ENCODE measurements around the gene SASH1. TPM values are rescaled to one million over a fixed set of nuclear protein-coding genes. Genes with fewer than 3 reads are reported as not detected.

Gene SASH1
- total RNA-seq, 1 donor from 2014 or later, result 1.6 TPM

DNA sequence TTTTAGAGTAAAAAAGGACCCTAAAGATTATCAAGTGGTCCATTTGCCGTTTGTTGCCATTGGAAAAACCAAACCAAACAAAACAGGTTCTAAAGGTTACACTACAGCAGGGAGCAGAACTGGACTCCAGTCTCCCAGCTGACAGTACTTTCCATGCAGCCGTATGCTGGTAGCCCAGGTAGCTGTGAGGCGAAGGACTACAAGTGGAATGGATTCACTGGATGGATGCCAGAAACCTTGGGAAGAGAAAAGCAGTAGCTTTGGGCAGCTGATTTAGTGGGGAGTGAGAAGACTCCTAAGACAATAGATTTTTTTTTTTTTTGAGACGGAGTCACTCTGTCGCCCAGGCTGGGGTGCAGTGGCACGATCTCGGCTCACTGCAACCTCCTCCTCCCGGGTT is 88.3 kb downstream of the SASH1 start:
- intact Hi-C loops (cut with micrococcal nuclease), result no loop called here

- intact Hi-C loops (cut with micrococcal nuclease), result no loop called here
Measured at GRCh38 chr6:148431413-148431812, 88.8 kb downstream of the SASH1 start.

DNA sequence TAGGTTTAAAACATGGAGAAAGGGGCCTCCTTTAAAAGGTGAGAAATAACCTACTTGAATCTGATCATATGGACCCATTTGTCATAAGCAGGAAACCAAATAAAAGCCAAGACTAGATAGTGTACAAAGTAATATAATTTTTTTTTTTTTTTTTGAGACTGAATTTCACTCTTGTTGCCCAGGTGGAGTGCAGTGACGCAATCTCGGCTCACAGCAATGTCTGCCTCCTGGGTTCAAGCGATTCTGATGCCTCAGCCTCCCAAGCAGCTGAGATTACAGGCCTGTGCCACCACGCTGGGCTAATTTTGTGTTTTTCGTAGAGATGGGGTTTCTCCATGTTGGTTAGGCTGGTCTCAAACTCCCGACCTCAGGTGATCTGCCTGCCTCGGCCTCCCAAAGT is 89.2 kb downstream of the SASH1 start:
- intact Hi-C loops (cut with micrococcal nuclease), result no loop called here

- intact Hi-C loops (cut with micrococcal nuclease), result no loop called here
Measured at GRCh38 chr6:148432462-148433195, 90.0 kb downstream of the SASH1 start.

- intact Hi-C loops (cut with micrococcal nuclease), result no loop called here
Measured at GRCh38 chr6:148435386-148435785, 92.7 kb downstream of the SASH1 start.

GRCh38 chr6:148436466-148436865 is 93.8 kb downstream of the SASH1 start:
- intact Hi-C loops (cut with micrococcal nuclease), result no loop called here

DNA sequence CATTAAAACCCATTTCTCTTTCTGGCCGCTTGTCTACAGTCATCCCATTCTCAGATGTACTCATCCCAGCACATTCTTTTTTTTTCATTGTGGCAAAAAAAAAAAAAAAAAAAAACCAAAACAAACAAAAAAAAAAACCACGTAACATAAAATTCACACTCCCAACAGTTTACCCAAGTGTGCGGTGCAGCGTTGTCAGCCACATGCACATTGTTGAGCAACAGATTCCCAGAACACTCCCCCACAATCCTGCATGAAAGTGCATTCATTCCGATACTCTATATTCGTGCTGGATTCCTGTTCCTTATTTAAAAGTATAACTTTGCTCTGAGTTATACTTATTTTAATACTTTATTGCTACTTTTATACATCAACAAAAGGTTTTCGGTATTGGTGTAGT is 96.0 kb downstream of the SASH1 start:
- intact Hi-C loops (cut with micrococcal nuclease), result no loop called here

DNA sequence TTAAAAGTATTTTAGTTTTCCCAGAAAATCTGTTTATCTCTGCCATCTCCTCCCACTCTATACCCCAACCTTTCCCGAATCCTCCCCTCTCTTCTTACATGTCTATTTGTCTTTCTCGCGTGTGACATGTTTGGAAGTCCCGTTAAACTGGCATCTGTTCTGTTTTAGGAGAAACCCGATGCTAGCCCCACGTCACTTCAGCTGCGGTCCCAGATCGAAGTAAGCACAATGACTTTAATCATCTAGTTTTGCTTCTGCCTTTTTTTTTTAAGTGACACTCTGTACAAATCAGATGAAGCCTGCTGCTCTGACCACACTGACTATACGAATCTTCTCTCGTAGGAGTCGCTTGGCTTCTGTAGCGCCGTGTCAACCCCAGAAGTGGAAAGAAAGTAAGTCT is 97.4 kb downstream of the SASH1 start:
- intact Hi-C loops (cut with micrococcal nuclease), result no loop called here

GRCh38 chr6:148440877-148441453 is 98.3 kb downstream of the SASH1 start:
- intact Hi-C loops (cut with micrococcal nuclease), result no loop called here

DNA sequence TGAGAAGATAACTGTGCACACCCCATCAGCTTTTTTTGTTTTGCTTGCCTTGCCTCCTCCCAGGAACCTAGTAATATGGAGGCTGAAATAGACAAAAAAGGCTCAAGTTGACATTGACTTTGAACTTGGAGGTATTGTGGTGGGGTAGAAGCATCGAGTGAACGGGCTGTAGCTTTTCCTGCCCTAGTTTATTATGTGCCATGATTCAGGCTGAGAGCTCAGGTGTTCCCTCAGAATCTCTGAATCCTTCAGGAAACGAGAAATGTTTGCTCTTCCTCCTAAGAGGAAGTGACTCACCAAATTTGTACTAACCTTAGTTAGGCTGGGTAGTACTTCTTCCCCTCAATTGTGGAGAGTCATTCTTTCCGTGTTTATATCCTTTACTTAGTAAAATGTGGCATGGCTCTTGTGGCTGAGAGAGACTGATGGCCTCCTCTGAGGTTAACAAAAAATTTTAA is 98.8 kb downstream of the SASH1 start:
- intact Hi-C loops (cut with micrococcal nuclease), result no loop called here

GRCh38 chr6:148443798-148444560 is 101.3 kb downstream of the SASH1 start:
- intact Hi-C loops (cut with micrococcal nuclease), result no loop called here

DNA sequence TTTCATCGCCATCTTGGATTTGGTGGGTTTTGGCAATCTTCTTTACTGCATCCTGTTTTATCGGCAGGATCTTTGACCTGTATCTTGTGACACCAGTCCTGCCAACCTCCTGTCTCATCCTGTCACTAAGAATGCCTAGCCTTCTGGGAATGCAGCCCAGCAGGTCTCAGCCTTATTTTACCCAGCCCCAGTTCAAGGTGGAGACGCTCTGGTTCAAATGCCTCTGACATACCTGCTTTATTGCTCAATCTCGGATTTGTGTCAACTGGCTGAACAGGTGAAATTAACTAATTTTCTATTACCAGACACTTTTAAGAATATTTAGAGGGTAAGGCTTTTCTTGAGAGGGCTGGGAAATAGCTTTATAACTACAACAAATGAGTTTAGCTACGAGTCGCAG is 102.5 kb downstream of the SASH1 start:
- intact Hi-C loops (cut with micrococcal nuclease), result no loop called here

- intact Hi-C loops (cut with micrococcal nuclease), result no loop called here
Measured at GRCh38 chr6:148445620-148446019, 103.0 kb downstream of the SASH1 start.

GRCh38 chr6:148446681-148447080 is 104.0 kb downstream of the SASH1 start:
- intact Hi-C loops (cut with micrococcal nuclease), result no loop called here

DNA sequence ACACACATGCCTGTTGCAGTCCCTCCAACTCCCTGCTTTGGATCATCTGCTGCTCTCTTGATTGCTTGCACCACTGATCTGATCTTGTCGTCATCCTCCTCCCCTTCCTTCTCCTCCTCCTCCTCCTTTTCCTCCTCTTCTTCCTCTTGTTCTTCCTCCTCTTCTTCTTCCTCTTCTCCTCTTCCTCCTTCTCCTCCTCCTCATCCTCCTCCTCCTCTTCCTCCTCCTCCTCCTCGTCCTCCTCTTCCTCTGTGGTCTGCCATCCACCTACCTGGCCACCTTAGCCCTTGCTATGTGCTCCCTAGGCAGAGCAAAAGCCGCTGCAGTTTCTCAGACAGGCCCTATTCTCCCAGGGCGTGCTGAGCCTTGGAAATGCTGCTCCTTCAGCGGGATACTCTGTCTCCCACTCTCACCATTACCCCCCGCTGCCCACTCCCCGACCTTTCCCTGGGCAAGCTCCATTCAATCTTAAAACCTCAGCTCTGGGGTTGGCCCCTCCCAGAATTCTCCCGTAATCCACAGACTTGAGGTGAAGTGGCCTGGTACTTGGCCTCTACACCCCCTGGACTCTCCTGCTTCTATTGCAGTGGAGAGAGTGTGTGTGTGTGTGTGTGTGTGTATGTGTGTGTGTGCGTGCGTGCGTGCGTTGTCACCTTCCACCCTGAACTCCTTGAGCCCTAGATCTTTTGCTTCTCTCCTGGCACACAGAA is 105.0 kb downstream of the SASH1 start:
- intact Hi-C loops (cut with micrococcal nuclease), result no loop called here

GRCh38 chr6:148448369-148449012 is 105.9 kb downstream of the SASH1 start:
- intact Hi-C loops (cut with micrococcal nuclease), result no loop called here

GRCh38 chr6:148450866-148451265 is 108.2 kb downstream of the SASH1 start:
- intact Hi-C loops (cut with micrococcal nuclease), result loop anchor here (5.0 kb wide), 1 partner anchor 109 kb away; the partner anchor contains the start of gene SASH1

GRCh38 chr6:148451690-148452089 is 109.1 kb downstream of the SASH1 start:
- intact Hi-C loops (cut with micrococcal nuclease), result loop anchor here (5.0 kb wide), 1 partner anchor 109 kb away; the partner anchor contains the start of gene SASH1

DNA sequence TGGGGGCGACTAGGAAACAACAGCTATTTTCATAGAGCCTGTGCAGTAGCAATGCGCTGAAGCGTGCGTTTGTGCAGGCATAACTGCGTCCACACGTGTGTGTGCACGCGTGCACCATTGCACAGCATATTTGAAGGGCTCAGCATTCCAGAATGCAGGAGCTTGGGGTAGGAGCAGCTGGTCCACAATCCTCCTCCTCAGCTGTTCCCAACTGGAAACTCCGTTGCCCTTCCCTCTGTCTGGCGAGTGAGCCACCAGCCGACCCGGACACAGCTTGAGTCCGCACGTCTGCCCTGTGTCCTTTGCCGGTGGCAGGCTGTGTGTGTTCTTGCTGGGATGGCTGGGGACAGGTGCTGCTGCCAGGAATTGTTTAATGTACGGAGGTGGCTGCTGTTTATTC is 110.2 kb downstream of the SASH1 start:
- intact Hi-C loops (cut with micrococcal nuclease), result loop anchor here (5.0 kb wide), 1 partner anchor 111 kb away; the partner anchor contains the start of gene SASH1

DNA sequence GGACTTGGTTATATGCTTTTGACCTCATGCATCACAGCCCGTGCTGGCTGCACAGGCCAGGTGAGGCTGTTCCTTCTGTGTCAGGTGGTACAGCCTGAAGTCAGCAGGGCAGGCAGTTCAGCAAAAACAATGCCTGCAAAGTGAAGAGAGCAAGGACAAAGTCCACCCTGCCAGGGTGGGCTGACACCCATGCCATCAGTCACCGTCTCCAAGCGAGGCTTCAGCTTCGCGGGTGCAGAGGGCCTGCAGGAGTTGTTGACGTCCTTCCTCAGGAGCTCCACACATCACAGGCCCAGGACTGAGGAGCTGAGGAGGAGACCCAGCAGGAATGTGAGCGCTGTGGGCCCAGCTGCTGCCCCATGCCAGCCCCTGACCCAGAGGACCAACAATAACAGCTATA is 111.3 kb downstream of the SASH1 start:
- intact Hi-C loops (cut with micrococcal nuclease), result loop anchor here (5.0 kb wide), 1 partner anchor 112 kb away; the partner anchor contains the start of gene SASH1

DNA sequence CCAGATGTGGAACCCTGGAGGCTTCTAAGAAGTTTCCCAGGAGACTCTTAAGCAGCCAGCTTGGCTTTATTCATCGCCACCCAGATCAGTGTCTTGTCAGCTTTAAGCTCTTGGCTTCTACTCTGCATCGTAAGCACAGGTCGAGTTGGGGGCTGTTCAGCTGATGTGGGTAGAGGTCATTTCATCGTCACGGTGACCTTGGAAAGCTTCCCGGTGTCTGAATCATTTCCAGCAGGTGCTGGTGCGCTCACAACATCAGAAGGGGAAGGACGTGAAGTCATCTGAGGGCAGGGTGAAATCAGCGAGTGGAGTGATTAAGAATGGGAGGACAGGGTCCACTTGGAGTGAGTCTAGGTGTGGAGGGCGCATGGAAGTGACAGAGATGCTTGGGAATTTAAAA is 112.6 kb downstream of the SASH1 start:
- intact Hi-C loops (cut with micrococcal nuclease), result no loop called here

All from T-helper 1 cell treated with Interleukin-12 subunit alpha and Interleukin-12 subunit beta and Interleukin-4 antibody, amounts not matched to agents 30 ng/mL and 1 ng/mL, for 36 hours (primary cell).